LNCaP clone FGC (cell line): ENCODE data around the gene KIF1A.

Experiments used
- DNase-seq: peaks from one replicate; pipeline ENCODE4 v3.0.0-alpha.2; 2011; ENCODE audit warnings: low read depth
- H3K4me3 ChIP-seq: 2 replicates; pipeline ENCODE4 v1.5.1; 2011; ENCODE audit warnings: mild to moderate bottlenecking, low read depth, low read length, control low read depth
- CTCF ChIP-seq: IDR thresholded peaks from 2 replicates; pipeline ENCODE4 v1.5.1; 2012; ENCODE audit warnings: mild to moderate bottlenecking; ENCODE audit not compliant: control insufficient read depth, insufficient read depth; ENCODE audit errors: extremely low read depth

Gene KIF1A

DNA sequence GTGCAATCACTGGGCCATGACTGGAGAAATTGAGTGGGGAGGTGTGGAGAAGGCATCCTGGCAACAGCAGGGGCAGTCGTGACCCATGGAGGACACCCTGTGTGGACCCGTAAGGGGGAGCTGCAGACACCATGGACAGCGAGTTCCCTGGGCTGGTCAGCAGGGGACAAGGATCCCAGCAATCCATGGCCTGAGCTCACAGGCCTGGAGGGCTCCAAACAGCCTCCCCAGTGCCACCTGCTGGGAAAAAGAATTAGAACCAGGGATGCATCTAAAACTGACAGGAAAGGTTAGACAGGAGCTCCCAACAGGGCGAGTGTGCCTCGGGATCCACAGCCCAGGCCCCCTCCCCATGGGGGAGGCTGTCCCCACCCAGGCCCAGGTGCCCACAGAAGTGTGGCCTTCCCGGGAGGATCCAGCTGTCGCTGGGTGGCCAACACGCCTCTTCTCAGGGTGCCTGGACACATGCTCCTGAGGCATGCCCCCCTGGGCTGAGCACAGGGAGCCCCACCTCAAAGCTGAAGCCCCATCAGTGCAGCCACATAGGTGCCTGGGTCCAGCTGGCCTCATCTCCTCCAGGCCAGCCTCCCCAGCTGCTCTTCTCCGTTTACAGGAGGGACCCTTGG, 20.5 kb upstream of the KIF1A start:
- DNase-seq = peak; percentile 32
- TF ChIP-seq CTCF = peak; percentile 67

DNA sequence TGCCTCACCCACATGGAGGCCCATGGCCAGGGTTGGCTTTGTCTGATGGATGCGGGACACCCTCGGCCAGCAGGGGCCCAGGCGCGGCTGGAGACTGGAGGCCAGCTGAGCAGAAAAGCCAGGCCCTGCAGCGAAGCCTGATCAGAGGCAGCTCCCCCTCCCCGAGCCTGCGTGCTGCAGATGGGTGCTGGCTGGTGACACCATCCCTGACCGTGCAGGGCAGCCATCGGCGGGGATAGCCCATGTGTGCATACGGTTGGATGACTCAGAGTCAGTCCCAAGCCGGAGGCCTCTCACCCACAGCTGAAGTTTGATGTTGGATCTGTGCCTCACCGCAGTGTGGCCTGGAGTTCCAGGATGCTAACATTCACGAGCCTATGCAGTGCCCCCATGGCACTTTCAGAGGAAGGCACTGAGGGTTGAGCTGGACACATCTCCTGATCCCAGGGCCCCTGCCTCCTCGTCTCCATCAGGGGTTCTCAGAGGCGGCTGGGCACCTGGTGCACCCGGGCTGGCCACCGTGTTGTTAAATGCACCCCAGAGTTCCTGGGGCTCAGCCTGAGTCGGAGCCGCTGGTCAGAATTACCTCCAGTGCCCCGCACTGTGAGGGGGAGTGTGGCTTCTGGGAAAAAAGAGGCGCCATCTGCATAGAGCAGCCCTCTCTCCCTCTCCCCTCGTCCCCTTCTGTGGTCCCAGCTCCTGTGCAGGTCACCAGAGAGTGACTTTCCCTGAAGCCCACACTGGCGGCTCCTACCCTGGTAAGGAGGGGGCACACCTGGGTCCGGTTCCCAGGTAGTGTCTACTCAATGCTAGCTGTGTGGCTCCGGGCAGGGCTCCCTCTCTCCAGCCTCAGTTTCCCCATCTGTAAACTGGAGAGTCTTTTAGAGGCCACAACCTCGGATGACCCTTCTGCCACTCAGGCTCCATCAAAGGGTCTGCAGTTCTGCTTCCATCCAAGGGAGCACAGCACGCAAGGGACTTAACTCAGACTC, 19.4 kb upstream of the KIF1A start:
- no peak for DNase-seq
- no peak overlapping the region for H3K4me3 ChIP-seq
- no peak for TF ChIP-seq CTCF

More for the DNA sequence above, 20.5 kb upstream of the KIF1A start:
- no peak overlapping the region for H3K4me3 ChIP-seq

- no peak for TF ChIP-seq CTCF
- no peak overlapping the region for H3K4me3 ChIP-seq
- DNase-seq = no peak
Observed at GRCh38 chr2:240837621-240838020, 17.6 kb upstream of the KIF1A start.

GRCh38 chr2:240836781-240837467, 16.9 kb upstream of the KIF1A start:
- no peak overlapping the region for H3K4me3 ChIP-seq
- no peak for TF ChIP-seq CTCF
- DNase-seq = no peak

DNA sequence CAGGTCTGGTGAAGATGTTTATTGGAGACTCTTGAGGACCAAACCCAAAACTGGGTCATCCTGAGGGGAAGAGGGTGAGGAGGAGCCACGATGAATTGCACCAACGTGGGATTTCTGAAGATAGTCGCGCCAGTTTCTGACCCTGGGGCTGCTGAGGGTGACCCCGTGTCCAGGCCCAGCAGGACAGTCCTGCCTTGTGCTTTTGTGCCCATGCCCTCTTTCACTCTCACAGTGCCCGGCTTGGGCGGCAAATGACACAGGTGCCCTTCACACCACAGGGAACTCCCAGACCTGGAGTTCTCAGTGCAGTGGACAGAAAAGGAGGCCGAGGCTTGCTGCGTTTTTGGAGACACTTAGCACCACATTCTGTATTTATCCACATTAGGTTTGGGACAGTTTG, 15.5 kb upstream of the KIF1A start:
- no peak for DNase-seq
- no peak overlapping the region for H3K4me3 ChIP-seq
- TF ChIP-seq CTCF = no peak

DNA sequence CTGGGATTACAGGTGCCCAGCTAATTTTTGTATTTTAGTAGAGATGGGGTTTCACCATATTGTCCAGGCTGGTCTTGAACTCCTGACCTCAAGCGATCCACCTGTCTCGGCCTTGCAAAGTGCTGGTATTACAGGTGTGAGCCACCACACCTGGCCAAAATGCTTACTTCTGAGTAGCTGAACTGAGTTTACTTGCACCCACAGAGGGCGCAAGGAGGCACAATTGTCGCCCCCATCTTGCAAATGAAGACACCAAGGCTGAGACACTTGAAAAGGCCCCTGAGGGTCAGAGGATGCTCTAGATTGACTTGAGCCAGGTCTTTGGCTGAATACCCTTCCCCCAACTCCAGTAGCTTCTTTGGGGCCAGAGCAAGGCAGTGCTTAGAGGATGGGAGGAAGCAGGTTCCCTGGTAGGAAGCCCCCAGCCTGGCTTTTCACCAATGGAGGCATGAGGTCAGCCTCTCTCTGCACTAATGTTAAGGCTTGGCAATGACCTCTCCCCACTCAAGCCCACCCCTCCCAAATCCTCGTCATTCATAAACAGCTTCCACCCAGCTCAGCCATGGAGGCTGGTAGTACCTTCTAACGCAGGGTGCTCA, 14.5 kb upstream of the KIF1A start:
- DNase-seq = no peak
- TF ChIP-seq CTCF = no peak
- H3K4me3 ChIP-seq = no peak overlapping the region
